MCF 10A (cell line): ENCODE results near the gene TMCC2. TPM values are rescaled to one million over a fixed set of nuclear protein-coding genes. Genes with fewer than 3 reads are reported as not detected.
A peak's percentile ranks its signal among the peaks of the same experiment; 100 is the strongest.

Source experiments
- BruUV-seq: library from RNA; stranded (reverse); fragments of 400-500 nt; replicated peaks from 2 replicates; lab custom pipeline; 2021; lab: Mats Ljungman, UMichigan
- CTCF ChIA-PET: fragments of 300-600 bp; sonication (Branson Sonifier 250); formaldehyde crosslinking; extraction: SDS; loops from one replicate; lab custom pipeline; 2021; ENCODE audit warnings: antibody characterized with exemption, inconsistent platforms; lab: Yijun Ruan, JAX
- POLR2A ChIA-PET: fragments of 300-600, 350-650 bp; sonication (Branson Sonifier 250); formaldehyde crosslinking; extraction: SDS; loops from one replicate; lab custom pipeline; 2020; ENCODE audit warnings: antibody characterized with exemption, inconsistent platforms; lab: Yijun Ruan, JAX
- DNase-seq: peaks from one replicate; pipeline ENCODE4 v3.0.0-alpha.2; 2018; ENCODE audit not compliant: unreplicated experiment
- H3K27ac Mint-ChIP-seq: one replicate; pipeline ENCODE4 v1.8.0; 2022; ENCODE audit warnings: mild to moderate bottlenecking, low read depth, mixed read lengths; ENCODE audit not compliant: unreplicated experiment
- H3K27me3 Mint-ChIP-seq: one replicate; pipeline ENCODE4 v1.8.0; 2022; ENCODE audit warnings: mixed read lengths; ENCODE audit not compliant: insufficient read depth, unreplicated experiment
- H3K36me3 Mint-ChIP-seq: one replicate; pipeline ENCODE4 v1.8.0; 2022; ENCODE audit warnings: mild to moderate bottlenecking, moderate library complexity, mixed read lengths; ENCODE audit not compliant: insufficient read depth, unreplicated experiment
- H3K4me1 Mint-ChIP-seq: one replicate; pipeline ENCODE4 v1.8.0; 2022; ENCODE audit warnings: mixed read lengths; ENCODE audit not compliant: insufficient read depth, unreplicated experiment
- H3K4me3 Mint-ChIP-seq: one replicate; pipeline ENCODE4 v1.8.0; 2022; ENCODE audit warnings: mild to moderate bottlenecking, moderate library complexity, mixed read lengths; ENCODE audit not compliant: unreplicated experiment
- H3K9me3 Mint-ChIP-seq: one replicate; pipeline ENCODE4 v1.8.0; 2022; ENCODE audit warnings: mixed read lengths; ENCODE audit not compliant: unreplicated experiment
- CTCF ChIP-seq: fragments of 200-600 bp; IDR thresholded peaks from one replicate; pipeline ENCODE4 v1.8.0; 2022; ENCODE audit warnings: antibody characterized with exemption, mild to moderate bottlenecking; ENCODE audit not compliant: unreplicated experiment
- intact Hi-C: fragments of 100-400 bp; cut with micrococcal nuclease; formaldehyde crosslinking; loops from 2 replicates; pipeline ENCODE4 v1.14.1; 2022
- total RNA-seq: library from RNA; stranded (reverse); gene quantifications from 2 replicates; pipeline ENCODE4 v1.2.3, GENCODE V29; 2022

TMCC2 gene
- total RNA-seq, 1 experiment from 2014 or later = 0.79 TPM

- no peaks in the 10 kb centered on the region for H3K9me3 Mint-ChIP-seq
- CTCF ChIA-PET = interaction anchor here (0.6 to 14.4 kb wide), 29 partner anchors 13 to 1121 kb away, joined by 3 to 487 read pairs (median 5); partner anchors contain the start of genes RBBP5 and TMCC2
- intact Hi-C loops = no loop called here
- peaks cover 30% of the 10 kb centered on the region for H3K4me1 Mint-ChIP-seq
- POLR2A ChIA-PET = interaction anchor here (0.6 to 7.9 kb wide), 7 partner anchors 15 to 60 kb away, joined by 3 to 121 read pairs (median 3); partner anchors contain the start of genes NUAK2 and TMCC2
- H3K27me3 Mint-ChIP-seq = no peaks in the 10 kb centered on the region
- H3K36me3 Mint-ChIP-seq = no peaks in the 10 kb centered on the region
- no peak overlapping the region for H3K4me3 Mint-ChIP-seq
- DNase-seq = peak; percentile 89
- BruUV-seq = no TSS peak
- no peak for TF ChIP-seq CTCF
- H3K27ac Mint-ChIP-seq = no peak overlapping the region
These were observed 33.4 kb downstream of the TMCC2 start for GRCh38 chr1:205260948-205261732.

DNA sequence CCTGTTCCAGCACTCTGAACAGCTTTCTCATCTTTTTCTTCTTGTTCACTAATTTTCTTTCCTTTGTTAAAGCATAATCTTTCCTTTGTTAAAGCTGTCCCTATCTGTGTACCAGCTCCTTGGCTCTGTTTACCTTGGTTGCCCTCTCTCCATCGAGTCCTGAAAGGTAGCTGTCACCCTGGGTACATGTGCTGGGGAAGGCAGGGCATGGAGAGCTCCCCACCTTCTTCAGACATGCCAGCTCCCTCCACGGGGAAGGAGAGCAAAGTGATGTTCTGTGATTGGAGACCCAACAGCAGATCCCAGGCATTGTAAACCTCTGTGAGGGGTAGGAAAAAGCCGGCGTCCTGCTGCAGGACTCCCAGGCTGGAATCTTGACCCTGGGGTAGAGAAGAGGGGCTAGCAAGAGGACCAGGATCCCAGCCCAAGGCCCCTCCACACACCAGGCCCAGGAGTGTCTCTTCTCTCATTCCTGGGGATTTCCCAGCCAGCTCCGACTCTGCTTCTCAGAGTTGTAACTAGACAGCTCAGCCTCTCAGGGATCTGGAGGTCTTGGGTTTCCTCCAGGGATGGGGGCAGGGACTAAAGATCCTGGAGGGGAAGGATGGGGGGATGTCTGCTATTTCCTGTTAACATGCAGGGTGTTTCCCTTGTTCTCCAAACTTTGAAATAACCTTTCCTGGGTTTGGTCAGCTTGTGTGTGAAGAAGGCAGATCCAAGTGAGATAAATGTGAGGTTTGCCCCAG, 34.4 kb downstream of the TMCC2 start:
- TF ChIP-seq CTCF = no peak
- POLR2A ChIA-PET = interaction anchor here (0.6 to 1.7 kb wide), 7 partner anchors 8 to 63 kb away, joined by 3 to 4 read pairs (median 3); partner anchors contain the start of gene TMCC2
- intact Hi-C loops = no loop called here
- CTCF ChIA-PET = interaction anchor here (0.5 to 14.4 kb wide), 17 partner anchors 9 to 1122 kb away, joined by 3 to 487 read pairs (median 6); partner anchors contain the start of gene TMCC2
- Mint-ChIP-seq H3K27ac (no peak overlapping the region), H3K9me3 (no peaks in the 10 kb centered on the region), H3K4me1 (peaks cover 33% of the 10 kb centered on the region), H3K27me3 (no peaks in the 10 kb centered on the region), H3K36me3 (no peaks in the 10 kb centered on the region), H3K4me3 (no peak overlapping the region)
- DNase-seq = no peak
- no TSS peak for BruUV-seq

- intact Hi-C loops = no loop called here
- no peak for TF ChIP-seq CTCF
- Mint-ChIP-seq H3K27ac (no peak overlapping the region), H3K27me3 (no peaks in the 10 kb centered on the region), H3K9me3 (no peaks in the 10 kb centered on the region), H3K4me3 (no peak overlapping the region), H3K4me1 (peaks cover 33% of the 10 kb centered on the region), H3K36me3 (no peaks in the 10 kb centered on the region)
- ChIA-PET CTCF (interaction anchor here (0.6 to 14.4 kb wide), 13 partner anchors 9 to 456 kb away, joined by 3 to 487 read pairs (median 6); partner anchors contain the start of gene TMCC2), POLR2A (interaction anchor here (0.6 to 1.7 kb wide), 5 partner anchors 7 to 142 kb away, joined by 3 to 4 read pairs (median 3); partner anchors contain the start of gene TMCC2)
- no TSS peak for BruUV-seq
- DNase-seq = no peak
These were observed 35.0 kb downstream of the TMCC2 start for GRCh38 chr1:205262731-205263171.
